Smooth muscle cell (in vitro differentiated cells): ENCODE data around the gene AMTN. TPM values are rescaled to one million over a fixed set of nuclear protein-coding genes. Genes with fewer than 3 reads are reported as not detected.

Source experiments
- DNase-seq: peaks from one replicate; lab custom pipeline; 2025; ENCODE audit not compliant: unreplicated experiment; lab: John Stamatoyannopoulos, UW
- H2AFZ ChIP-seq: fragments of 200-600 bp; sonication (generic); 2 replicates; pipeline ENCODE4 v1.6.0; 2016; ENCODE audit warnings: antibody characterized with exemption, low read depth, mild to moderate bottlenecking
- H3F3A ChIP-seq: fragments of 200-600 bp; sonication (generic); 2 replicates; pipeline ENCODE4 v1.6.0; 2017; ENCODE audit warnings: antibody characterized with exemption, low read depth
- H3K27ac ChIP-seq: fragments of 200-600 bp; sonication (generic); 2 replicates; pipeline ENCODE4 v1.5.1; 2016; ENCODE audit warnings: low read depth, mild to moderate bottlenecking
- H3K27me3 ChIP-seq: fragments of 200-600 bp; sonication (generic); 2 replicates; pipeline ENCODE4 v1.6.1; 2016; ENCODE audit warnings: low read depth, mild to moderate bottlenecking
- H3K36me3 ChIP-seq: fragments of 200-600 bp; sonication (generic); 2 replicates; pipeline ENCODE4 v1.5.1; 2016; ENCODE audit warnings: low read depth
- H3K4me1 ChIP-seq: fragments of 200-600 bp; sonication (generic); 2 replicates; pipeline ENCODE4 v1.5.1; 2016; ENCODE audit warnings: low read depth
- H3K4me2 ChIP-seq: fragments of 200-600 bp; sonication (generic); 2 replicates; pipeline ENCODE4 v1.6.0; 2016; ENCODE audit warnings: mild to moderate bottlenecking
- H3K4me3 ChIP-seq: fragments of 200-600 bp; sonication (generic); 2 replicates; pipeline ENCODE4 v1.5.1; 2016; ENCODE audit warnings: mild to moderate bottlenecking
- H3K79me2 ChIP-seq: fragments of 200-600 bp; sonication (generic); 2 replicates; pipeline ENCODE4 v1.6.0; 2016; ENCODE audit warnings: low read depth, mild to moderate bottlenecking
- H3K9ac ChIP-seq: fragments of 200-600 bp; sonication (generic); 2 replicates; pipeline ENCODE4 v1.6.0; 2016; ENCODE audit warnings: low read depth
- H3K9me3 ChIP-seq: fragments of 200-600 bp; sonication (generic); replicated peaks from 2 replicates; pipeline ENCODE4 v1.5.1; 2016; ENCODE audit warnings: low read depth
- H4K20me1 ChIP-seq: fragments of 200-600 bp; sonication (generic); 2 replicates; pipeline ENCODE4 v1.6.0; 2016; ENCODE audit warnings: low read depth
- WGBS: methylation state at CpG from one replicate; pipeline ENCODE4 v1.1.7; 2016; ENCODE audit warnings: low lambda C conversion rate; 5-methylcytosine and 5-hydroxymethylcytosine counted together
- polyA plus RNA-seq: library from polyadenylated mRNA; unstranded; fragments of >200 nt; fragmentation: Nextera tagmentation; extraction: Ambion mirVana; gene quantifications from 2 replicates; pipeline ENCODE4 v1.2.1, GENCODE V29; 2016
- total RNA-seq: library from RNA; depleted of rRNA; stranded (reverse); fragments of >200 nt; gene quantifications from 2 replicates; pipeline ENCODE4 v1.2.3, GENCODE V29; 2014
- TF ChIP-seq, protein P1 (sequence below): fragments of 200-600 bp; sonication (generic); IDR thresholded peaks from 2 replicates; pipeline ENCODE4 v1.5.1; 2017; ENCODE audit warnings: borderline replicate concordance, mild to moderate bottlenecking, antibody characterized with exemption; ENCODE audit not compliant: insufficient read depth, poor library complexity, severe bottlenecking

Gene AMTN
- total and polyA plus RNA-seq, 2 experiments from 2014 or later, result 0.61 TPM; not detected in 1

- TF ChIP-seq, protein P1, sequence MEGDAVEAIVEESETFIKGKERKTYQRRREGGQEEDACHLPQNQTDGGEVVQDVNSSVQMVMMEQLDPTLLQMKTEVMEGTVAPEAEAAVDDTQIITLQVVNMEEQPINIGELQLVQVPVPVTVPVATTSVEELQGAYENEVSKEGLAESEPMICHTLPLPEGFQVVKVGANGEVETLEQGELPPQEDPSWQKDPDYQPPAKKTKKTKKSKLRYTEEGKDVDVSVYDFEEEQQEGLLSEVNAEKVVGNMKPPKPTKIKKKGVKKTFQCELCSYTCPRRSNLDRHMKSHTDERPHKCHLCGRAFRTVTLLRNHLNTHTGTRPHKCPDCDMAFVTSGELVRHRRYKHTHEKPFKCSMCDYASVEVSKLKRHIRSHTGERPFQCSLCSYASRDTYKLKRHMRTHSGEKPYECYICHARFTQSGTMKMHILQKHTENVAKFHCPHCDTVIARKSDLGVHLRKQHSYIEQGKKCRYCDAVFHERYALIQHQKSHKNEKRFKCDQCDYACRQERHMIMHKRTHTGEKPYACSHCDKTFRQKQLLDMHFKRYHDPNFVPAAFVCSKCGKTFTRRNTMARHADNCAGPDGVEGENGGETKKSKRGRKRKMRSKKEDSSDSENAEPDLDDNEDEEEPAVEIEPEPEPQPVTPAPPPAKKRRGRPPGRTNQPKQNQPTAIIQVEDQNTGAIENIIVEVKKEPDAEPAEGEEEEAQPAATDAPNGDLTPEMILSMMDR, result no peak
- no peak for DNase-seq
- H3K27me3 ChIP-seq, result no peaks in the 10 kb centered on the region
- no peaks in the 10 kb centered on the region for H3K4me1 ChIP-seq
- no peaks in the 10 kb centered on the region for H3K9me3 ChIP-seq
- H3K4me2 ChIP-seq, result peak overlapping the region; percentile 1
- 29% methylated on average over 1 of the region's 1 CpG for WGBS
- no peaks in the 10 kb centered on the region for H4K20me1 ChIP-seq
- no peak overlapping the region for H3K4me3 ChIP-seq
- H3K9ac ChIP-seq, result no peak overlapping the region
- no peaks in the 10 kb centered on the region for H3K79me2 ChIP-seq
- H3K27ac ChIP-seq, result peak overlapping the region; percentile 54
- no peaks in the 10 kb centered on the region for H3F3A ChIP-seq
- H2AFZ ChIP-seq, result no peak overlapping the region
- H3K36me3 ChIP-seq, result no peaks in the 10 kb centered on the region
These were observed 38.5 kb downstream of the AMTN start for GRCh38 chr4:70556856-70557255.

DNA sequence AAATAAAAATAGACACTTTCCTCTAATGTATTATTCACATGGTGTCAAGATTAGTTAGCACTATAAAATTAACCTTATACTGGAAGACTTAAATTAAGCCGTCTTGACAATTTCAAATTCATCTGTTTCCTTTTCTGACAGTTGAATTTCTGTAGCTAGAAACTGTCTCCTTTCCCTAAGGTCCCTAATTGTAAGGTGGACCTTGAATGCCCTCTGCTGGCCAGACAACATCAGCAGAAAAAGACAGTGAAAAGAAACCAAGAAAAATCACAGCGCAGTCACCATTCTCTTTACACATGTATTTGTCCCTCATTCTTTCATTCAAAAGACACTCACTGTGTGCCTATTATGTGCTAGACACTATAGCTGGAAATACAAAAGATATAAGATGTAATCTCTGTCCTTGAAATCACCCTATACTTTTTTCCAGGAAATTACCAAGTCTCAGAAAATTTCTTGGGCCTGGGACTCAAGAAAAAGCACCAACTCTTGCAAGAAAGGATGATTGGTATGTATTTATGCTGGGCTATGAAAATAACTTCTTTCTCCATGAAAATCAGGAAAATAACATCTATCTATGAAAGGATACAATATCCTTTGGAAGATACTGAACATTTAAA, 41.0 kb downstream of the AMTN start:
- no peaks in the 10 kb centered on the region for H4K20me1 ChIP-seq
- no peak overlapping the region for H3K4me3 ChIP-seq
- no peaks in the 10 kb centered on the region for H3F3A ChIP-seq
- H3K36me3 ChIP-seq, result no peaks in the 10 kb centered on the region
- H2AFZ ChIP-seq, result peak overlapping the region; percentile 78
- H3K27ac ChIP-seq, result no peak overlapping the region
- H3K4me1 ChIP-seq, result no peaks in the 10 kb centered on the region
- TF ChIP-seq, protein P1, result peak; percentile 83
- H3K27me3 ChIP-seq, result no peaks in the 10 kb centered on the region
- 27% methylated on average over 2 of the region's 2 CpGs for WGBS
- DNase-seq, result no peak
- H3K79me2 ChIP-seq, result no peaks in the 10 kb centered on the region
- peak overlapping the region; percentile 27 for H3K4me2 ChIP-seq
- no peaks in the 10 kb centered on the region for H3K9me3 ChIP-seq
- no peak overlapping the region for H3K9ac ChIP-seq

- Histone ChIP-seq H3K4me3 (no peak overlapping the region), H3K4me1 (no peaks in the 10 kb centered on the region), H3K9me3 (no peaks in the 10 kb centered on the region), H3K27me3 (no peaks in the 10 kb centered on the region), H2AFZ (no peak overlapping the region), H3K27ac (no peak overlapping the region), H4K20me1 (no peaks in the 10 kb centered on the region), H3K9ac (no peak overlapping the region), H3K79me2 (no peaks in the 10 kb centered on the region), H3F3A (no peaks in the 10 kb centered on the region), H3K36me3 (no peaks in the 10 kb centered on the region), H3K4me2 (no peak overlapping the region)
- TF ChIP-seq, protein P1, result no peak
- 59% methylated on average over 1 of the region's 1 CpG for WGBS
- no peak for DNase-seq
These were observed 41.6 kb downstream of the AMTN start for GRCh38 chr4:70559924-70560323.

DNA sequence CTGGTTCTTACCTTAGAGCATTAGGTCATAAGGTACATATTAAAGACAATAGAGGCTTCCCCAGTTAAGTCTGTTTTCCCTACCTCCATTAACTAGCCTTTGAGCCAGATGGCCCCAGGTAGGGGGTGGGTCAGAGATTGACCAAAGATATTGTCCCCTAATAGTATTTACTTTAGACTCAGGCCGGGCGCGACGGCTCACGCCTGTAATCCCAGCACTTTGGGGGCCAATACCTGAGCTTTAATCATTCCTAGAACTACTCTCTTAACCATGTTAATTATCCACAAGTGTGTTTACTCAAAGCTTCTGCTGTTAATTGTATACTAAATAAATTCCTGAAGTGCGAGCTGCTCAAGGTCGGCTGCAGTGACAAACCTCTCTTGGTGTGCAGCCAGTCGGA, 45.7 kb downstream of the AMTN start:
- TF ChIP-seq, protein P1, result no peak
- WGBS, result 53% methylated on average over 8 of the region's 8 CpGs
- no peaks in the 10 kb centered on the region for H3K27me3 ChIP-seq
- no peak overlapping the region for H2AFZ ChIP-seq
- H3K27ac ChIP-seq, result no peak overlapping the region
- no peaks in the 10 kb centered on the region for H3K9me3 ChIP-seq
- H3K4me3 ChIP-seq, result no peak overlapping the region
- no peaks in the 10 kb centered on the region for H3K79me2 ChIP-seq
- H3F3A ChIP-seq, result no peaks in the 10 kb centered on the region
- H3K36me3 ChIP-seq, result no peaks in the 10 kb centered on the region
- H3K4me1 ChIP-seq, result no peaks in the 10 kb centered on the region
- H3K9ac ChIP-seq, result no peak overlapping the region
- H4K20me1 ChIP-seq, result no peaks in the 10 kb centered on the region
- H3K4me2 ChIP-seq, result no peak overlapping the region
- no peak for DNase-seq
